PC-9 (cell line): ENCODE data around the gene NALCN. TPM values are rescaled to one million over a fixed set of nuclear protein-coding genes. Genes with fewer than 3 reads are reported as not detected.

Experiments used
- BruUV-seq: library from RNA; stranded (reverse); fragments of 400-500 nt; replicated peaks from 2 replicates; lab custom pipeline; 2021; lab: Mats Ljungman, UMichigan
- CTCF ChIA-PET: fragments of 300-600 bp; sonication (Branson Sonifier 250); formaldehyde crosslinking; loops from one replicate; lab custom pipeline; 2022; ENCODE audit warnings: antibody characterized with exemption; lab: Charles Lee
- POLR2A ChIA-PET: fragments of 300-600 bp; sonication (Branson Sonifier 250); formaldehyde crosslinking; loops from one replicate; lab custom pipeline; 2022; ENCODE audit warnings: antibody characterized with exemption; ENCODE audit not compliant: unreplicated experiment; lab: Charles Lee
- DNase-seq, 2 experiments: peaks; one replicate each; pipeline versions ENCODE4 v3.0.0 to v3.0.0-alpha.2; 2015 to 2022; ENCODE audit warnings: mixed read lengths in 1 of 2
- H2AFZ ChIP-seq: fragments of 200-600 bp; sonication (generic); 2 replicates; pipeline ENCODE4 v1.8.1; 2017; ENCODE audit warnings: antibody characterized with exemption
- H3F3A ChIP-seq: fragments of 200-600 bp; sonication (generic); 2 replicates; pipeline ENCODE4 v1.8.1; 2017; ENCODE audit warnings: antibody characterized with exemption, mild to moderate bottlenecking, low read depth; ENCODE audit not compliant: insufficient read depth
- H3K27ac ChIP-seq: fragments of 200-600 bp; sonication (generic); 2 replicates; pipeline ENCODE4 v1.6.1; 2016; ENCODE audit warnings: mixed run types
- H3K27me3 ChIP-seq: fragments of 200-600 bp; sonication (generic); 2 replicates; pipeline ENCODE4 v1.6.1; 2016; ENCODE audit warnings: low read depth, mixed run types; ENCODE audit not compliant: insufficient read depth
- H3K36me3 ChIP-seq: fragments of 200-600 bp; sonication (generic); 2 replicates; pipeline ENCODE4 v1.6.1; 2016; ENCODE audit warnings: low read depth, mixed run types
- H3K4me1 ChIP-seq: fragments of 200-600 bp; sonication (generic); replicated peaks from 2 replicates; pipeline ENCODE4 v1.6.1; 2016; ENCODE audit warnings: mixed run types; ENCODE audit not compliant: insufficient read depth
- H3K4me2 ChIP-seq: fragments of 200-600 bp; sonication (generic); 2 replicates; pipeline ENCODE4 v1.6.1; 2017; ENCODE audit warnings: mixed run types
- H3K4me3 ChIP-seq: fragments of 200-600 bp; sonication (generic); 2 replicates; pipeline ENCODE4 v1.6.1; 2016; ENCODE audit warnings: mixed run types
- H3K79me2 ChIP-seq: fragments of 200-600 bp; sonication (generic); 2 replicates; pipeline ENCODE4 v1.6.1; 2017; ENCODE audit warnings: low read depth, mixed run types
- H3K9me2 ChIP-seq: fragments of 200-600 bp; sonication (generic); 2 replicates; pipeline ENCODE4 v1.8.1; 2017; ENCODE audit warnings: mild to moderate bottlenecking; ENCODE audit not compliant: insufficient read depth
- H3K9me3 ChIP-seq: fragments of 200-600 bp; sonication (generic); 2 replicates; pipeline ENCODE4 v1.8.1; 2016; ENCODE audit warnings: low read depth; ENCODE audit not compliant: insufficient read depth
- H4K20me1 ChIP-seq: fragments of 200-600 bp; sonication (generic); 2 replicates; pipeline ENCODE4 v1.8.1; 2017; ENCODE audit not compliant: insufficient read depth
- EZH2 ChIP-seq: fragments of 200-600 bp; sonication (generic); IDR thresholded peaks from 2 replicates; pipeline ENCODE4 v1.8.0; 2017; ENCODE audit warnings: antibody characterized with exemption, low read depth
- intact Hi-C: fragments of 100-400 bp; cut with micrococcal nuclease; formaldehyde crosslinking; loops from one replicate; pipeline ENCODE4 v1.10.0; 2022; ENCODE audit not compliant: unreplicated experiment
- total RNA-seq: library from RNA; stranded (reverse); gene quantifications from 2 replicates; pipeline ENCODE4 v1.2.3, GENCODE V29; 2021
- TF ChIP-seq, protein P1 (sequence below): fragments of 200-600 bp; sonication (generic); conservative IDR thresholded peaks from 2 replicates; pipeline ENCODE4 v1.6.1; 2017; ENCODE audit warnings: mixed run types, antibody characterized with exemption, mild to moderate bottlenecking, moderate library complexity

The NALCN gene
- total RNA-seq, 1 experiment from 2014 or later = 7.7 TPM

DNA sequence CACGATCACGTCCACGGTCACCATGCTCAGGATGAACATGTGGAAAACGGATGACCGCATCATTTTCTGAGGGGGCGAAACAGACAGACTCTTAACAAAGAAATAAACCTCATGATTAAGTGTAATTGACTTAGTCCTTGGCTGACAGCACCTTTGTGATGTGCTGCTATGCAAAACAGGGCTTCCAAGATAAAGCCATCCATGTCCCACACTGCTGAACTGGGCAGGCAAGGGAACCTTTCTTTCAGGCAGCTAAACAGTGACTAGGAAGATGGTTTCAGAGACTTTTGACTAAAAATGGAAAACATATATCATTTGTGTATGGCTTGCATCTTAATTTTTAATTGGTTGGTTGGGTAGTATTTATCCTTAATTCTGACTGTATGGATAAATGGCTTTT lies 157.8 kb downstream of the NALCN start:
- DNase-seq = no peak
- TSS peak; percentile 96 for BruUV-seq
- Histone ChIP-seq H2AFZ (peak overlapping the region; percentile 86), H3F3A (peaks cover 14% of the 10 kb centered on the region), H4K20me1 (no peaks in the 10 kb centered on the region), H3K27me3 (no peaks in the 10 kb centered on the region), H3K4me1 (peaks cover 18% of the 10 kb centered on the region), H3K4me2 (peak overlapping the region; percentile 96), H3K79me2 (no peaks in the 10 kb centered on the region), H3K4me3 (peak overlapping the region; percentile 60), H3K36me3 (0 out of 2 replicates have a peak, but pooled peaks cover 5% of the 10 kb centered on the region), H3K27ac (peak overlapping the region; percentile 95), H3K9me2 (no peaks in the 10 kb centered on the region; the same call in none of the 2 replicates), H3K9me3 (0 out of 2 replicates have a peak, but pooled peaks cover 3% of the 10 kb centered on the region)
- ChIA-PET CTCF (no interaction called here), POLR2A (interaction anchor here (0.7 to 0.8 kb wide), 2 partner anchors 192 to 1450 kb away, joined by 5 to 10 read pairs; no protein-coding TSS in a partner anchor)
- intact Hi-C loops = loop anchor here (1.0 to 2.0 kb wide), 4 partner anchors 108 to 256 kb away; no protein-coding TSS in a partner anchor
- TF ChIP-seq EZH2 = no peak
- TF ChIP-seq, protein P1, sequence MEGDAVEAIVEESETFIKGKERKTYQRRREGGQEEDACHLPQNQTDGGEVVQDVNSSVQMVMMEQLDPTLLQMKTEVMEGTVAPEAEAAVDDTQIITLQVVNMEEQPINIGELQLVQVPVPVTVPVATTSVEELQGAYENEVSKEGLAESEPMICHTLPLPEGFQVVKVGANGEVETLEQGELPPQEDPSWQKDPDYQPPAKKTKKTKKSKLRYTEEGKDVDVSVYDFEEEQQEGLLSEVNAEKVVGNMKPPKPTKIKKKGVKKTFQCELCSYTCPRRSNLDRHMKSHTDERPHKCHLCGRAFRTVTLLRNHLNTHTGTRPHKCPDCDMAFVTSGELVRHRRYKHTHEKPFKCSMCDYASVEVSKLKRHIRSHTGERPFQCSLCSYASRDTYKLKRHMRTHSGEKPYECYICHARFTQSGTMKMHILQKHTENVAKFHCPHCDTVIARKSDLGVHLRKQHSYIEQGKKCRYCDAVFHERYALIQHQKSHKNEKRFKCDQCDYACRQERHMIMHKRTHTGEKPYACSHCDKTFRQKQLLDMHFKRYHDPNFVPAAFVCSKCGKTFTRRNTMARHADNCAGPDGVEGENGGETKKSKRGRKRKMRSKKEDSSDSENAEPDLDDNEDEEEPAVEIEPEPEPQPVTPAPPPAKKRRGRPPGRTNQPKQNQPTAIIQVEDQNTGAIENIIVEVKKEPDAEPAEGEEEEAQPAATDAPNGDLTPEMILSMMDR = peak; percentile 22; the same call in 1 of the 2 replicates

DNA sequence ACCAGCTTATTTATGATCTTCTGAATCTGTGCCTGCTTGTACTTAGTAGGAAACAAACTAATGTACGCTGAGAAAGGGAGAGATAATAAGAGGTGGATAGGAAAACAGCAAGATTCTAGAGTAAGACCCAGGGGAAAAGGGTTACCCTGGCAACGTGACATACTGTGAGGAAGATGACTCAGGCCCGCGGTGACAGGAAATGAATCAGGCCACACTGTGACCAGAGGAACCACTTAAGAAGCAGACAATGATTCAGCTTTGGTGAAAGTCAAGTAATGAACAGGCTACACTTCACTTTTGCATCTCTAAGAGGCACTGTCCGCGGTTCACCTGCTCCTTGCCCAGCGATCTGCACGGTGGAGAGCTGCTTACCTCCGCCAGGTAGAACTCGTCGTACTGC lies 158.2 kb downstream of the NALCN start:
- TF ChIP-seq, protein P1 = peak; percentile 49; the same call in 1 of the 2 replicates
- TF ChIP-seq EZH2 = no peak
- intact Hi-C loops = loop anchor here (1.0 to 2.0 kb wide), 4 partner anchors 107 to 256 kb away; no protein-coding TSS in a partner anchor
- ChIA-PET CTCF (no interaction called here), POLR2A (interaction anchor here (0.6 to 0.8 kb wide), 4 partner anchors 193 to 1574 kb away, joined by 3 to 10 read pairs (median 4); no protein-coding TSS in a partner anchor)
- H3F3A ChIP-seq = peaks cover 14% of the 10 kb centered on the region
- 0 out of 2 replicates have a peak, but pooled peaks cover 5% of the 10 kb centered on the region for H3K36me3 ChIP-seq
- H3K4me1 ChIP-seq = peaks cover 18% of the 10 kb centered on the region
- 0 out of 2 replicates have a peak, but pooled peaks cover 3% of the 10 kb centered on the region for H3K9me3 ChIP-seq
- peak overlapping the region; percentile 86 for H2AFZ ChIP-seq
- H3K27me3 ChIP-seq = no peaks in the 10 kb centered on the region
- H3K4me2 ChIP-seq = peak overlapping the region; percentile 96
- peak; percentile 79 to 98 for DNase-seq
- peak overlapping the region; percentile 60 for H3K4me3 ChIP-seq
- no peaks in the 10 kb centered on the region for H4K20me1 ChIP-seq
- BruUV-seq = no TSS peak
- H3K9me2 ChIP-seq = peaks cover 3% of the 10 kb centered on the region
- H3K79me2 ChIP-seq = no peaks in the 10 kb centered on the region
- H3K27ac ChIP-seq = peak overlapping the region; percentile 95

DNA sequence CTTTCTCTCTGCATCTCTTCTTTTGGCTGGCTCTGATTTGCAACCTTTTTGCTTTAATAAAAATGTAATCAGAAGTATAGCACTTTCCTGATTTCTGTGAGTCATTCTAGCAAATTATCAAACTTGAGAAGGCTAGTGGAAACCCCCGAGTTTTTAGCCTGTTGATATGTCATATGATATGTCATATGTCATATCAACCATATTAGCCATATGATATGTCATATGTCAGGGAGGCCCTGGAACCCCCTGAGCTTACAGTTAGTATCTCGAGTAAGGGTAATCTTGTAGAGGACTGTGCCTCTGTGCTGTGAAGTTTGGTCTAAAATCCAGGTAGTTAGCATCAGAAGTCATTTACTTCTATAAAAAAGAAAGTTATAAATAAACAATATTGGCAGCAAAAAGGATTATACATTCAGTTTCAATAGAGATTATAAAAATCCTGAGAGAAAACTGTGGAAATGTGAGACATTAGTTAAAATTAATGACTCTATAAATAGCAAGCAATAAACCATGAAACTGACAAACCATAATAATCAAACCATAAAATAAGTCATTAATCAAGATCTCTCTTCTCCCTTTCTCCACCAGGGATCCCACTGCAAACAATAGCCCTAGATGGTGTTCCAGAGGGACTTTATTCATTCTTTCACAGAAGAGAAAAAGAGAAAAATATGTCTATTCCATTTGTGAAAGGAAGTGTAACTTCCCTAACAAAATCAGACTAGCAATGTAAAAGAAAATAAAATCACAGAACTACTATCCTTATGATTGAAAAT lies 167.4 kb downstream of the NALCN start:
- H3K27me3 ChIP-seq = no peaks in the 10 kb centered on the region
- no peak for TF ChIP-seq EZH2
- TF ChIP-seq, protein P1 = no peak
- peaks cover 3% of the 10 kb centered on the region; the same call in 1 of the 2 replicates for H3K9me2 ChIP-seq
- POLR2A ChIA-PET = no interaction called here
- H2AFZ ChIP-seq = no peak overlapping the region
- intact Hi-C loops = no loop called here
- no peak for DNase-seq
- no peaks in the 10 kb centered on the region for H3F3A ChIP-seq
- H3K9me3 ChIP-seq = no peaks in the 10 kb centered on the region
- CTCF ChIA-PET = no interaction called here
- no peak overlapping the region for H3K4me3 ChIP-seq
- H3K4me1 ChIP-seq = no peaks in the 10 kb centered on the region
- H3K36me3 ChIP-seq = no peaks in the 10 kb centered on the region
- BruUV-seq = no TSS peak
- H3K27ac ChIP-seq = no peak overlapping the region
- no peak overlapping the region for H3K4me2 ChIP-seq
- H4K20me1 ChIP-seq = no peaks in the 10 kb centered on the region
- no peaks in the 10 kb centered on the region for H3K79me2 ChIP-seq
